Left ventricle myocardium superior (tissue), 1 donor: ENCODE measurements around the gene MVP. TPM values are rescaled to one million over a fixed set of nuclear protein-coding genes. Genes with fewer than 3 reads are reported as not detected.

Experiments
- ATAC-seq: fragments of 200-7000 bp; cut with Tn5 transposase; one replicate; pipeline ENCODE4 v1.9.1; 2020; ENCODE audit warnings: mild to moderate bottlenecking, moderate library complexity
- DNase-seq: peaks from one replicate; pipeline ENCODE4 v3.0.0-alpha.2; 2020
- intact Hi-C: fragments of 100-400 bp; cut with micrococcal nuclease; formaldehyde crosslinking; loops from one replicate; pipeline ENCODE4 v1.11.0; 2022
- total RNA-seq: library from RNA; stranded (reverse); fragmentation: NEBNext Ultra II Directional; extraction: Animal tissue kit (Norgen Biotek cat#: 25700); gene quantifications from one replicate; pipeline ENCODE4 v1.2.1, GENCODE V29; 2021
- donor health status: DM: no; HTN: yes; CAD: no; lungs with severe emphysema.

The MVP gene
- total RNA-seq, 1 donor from 2014 or later, result 47.0 TPM

DNA sequence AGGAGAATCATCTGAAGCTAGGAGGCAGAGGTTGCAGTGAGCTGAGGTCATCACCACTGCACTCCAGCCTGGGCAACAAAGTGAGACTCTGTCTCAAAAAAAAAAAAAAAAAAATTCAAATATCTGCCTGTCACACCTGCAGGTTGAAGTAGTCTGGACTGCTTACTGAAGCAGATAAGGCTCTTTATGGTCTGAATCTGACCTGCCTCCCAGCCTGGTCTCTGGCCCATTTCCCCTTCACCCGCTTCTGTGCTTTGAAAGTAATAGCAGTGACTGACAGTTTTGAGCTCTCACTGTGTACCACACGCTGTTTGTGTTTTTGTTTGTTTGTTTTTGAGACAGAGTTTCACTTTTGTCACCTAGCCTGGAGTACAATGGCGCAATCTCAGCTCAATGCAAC lies 73.3 kb downstream of the MVP start:
- no peak for ATAC-seq
- intact Hi-C loops, result no loop called here
- DNase-seq, result no peak

DNA sequence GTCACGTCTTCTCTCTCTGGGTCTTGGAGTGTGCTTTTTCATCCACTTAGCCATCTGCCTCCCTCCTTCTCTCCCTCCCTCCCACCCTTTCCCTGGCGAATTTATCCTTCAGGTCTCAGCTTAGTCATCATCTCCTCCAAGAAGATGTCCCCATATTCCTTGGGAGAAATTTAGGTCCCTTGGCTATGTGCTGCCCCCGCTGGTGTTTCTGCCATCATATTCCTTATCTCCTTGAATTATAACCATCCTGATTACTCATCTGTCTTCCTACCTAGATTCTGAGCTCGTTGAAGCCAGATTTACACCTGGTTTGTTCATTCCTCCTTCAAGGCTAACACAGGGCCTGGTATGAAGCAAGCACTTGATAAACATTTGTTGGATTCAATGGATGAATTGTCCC lies 74.1 kb downstream of the MVP start:
- intact Hi-C loops, result no loop called here

GRCh38 chr16:29896841-29897240 lies 76.6 kb downstream of the MVP start:
- intact Hi-C loops, result no loop called here

More for the DNA sequence above, 74.1 kb downstream of the MVP start:
- no peak for ATAC-seq
- no peak for DNase-seq

GRCh38 chr16:29897333-29897732 lies 77.1 kb downstream of the MVP start:
- ATAC-seq, result no peak
- intact Hi-C loops, result no loop called here
- DNase-seq, result no peak

More at GRCh38 chr16:29896841-29897240, 76.6 kb downstream of the MVP start:
- ATAC-seq (no peak), DNase-seq (no peak)

Other genes with a start within 250 kb of the MVP start
- gene SPN, start 157.2 kb upstream of the MVP start, total RNA-seq, result 0.87 TPM
- 26.0 TPM for gene QPRT, start 141.3 kb upstream of the MVP start, total RNA-seq
- 0.74 TPM for gene C16orf54, start 74.5 kb upstream of the MVP start, total RNA-seq
- not detected for gene ZG16, start 42.2 kb upstream of the MVP start, total RNA-seq
- gene KIF22, start 29.7 kb upstream of the MVP start, total RNA-seq, result 55.2 TPM
- 101 TPM for gene MAZ, start 13.9 kb upstream of the MVP start, total RNA-seq
- gene PRRT2, start 8.3 kb upstream of the MVP start, total RNA-seq, result 3.1 TPM
- 16.2 TPM for gene PAGR1, start 4.3 kb upstream of the MVP start, total RNA-seq
- 65.8 TPM for gene CDIPT, start 42.8 kb downstream of the MVP start, total RNA-seq
- 0.22 TPM for gene SEZ6L2, start 79.1 kb downstream of the MVP start, total RNA-seq
- gene ASPHD1, start 80.0 kb downstream of the MVP start, total RNA-seq, result 0.37 TPM
- 5.5 TPM for gene KCTD13, start 105.8 kb downstream of the MVP start, total RNA-seq
- 66.2 TPM for gene TMEM219, start 141.6 kb downstream of the MVP start, total RNA-seq
- gene TAOK2, start 153.4 kb downstream of the MVP start, total RNA-seq, result 34.9 TPM
- gene HIRIP3, start 175.2 kb downstream of the MVP start, total RNA-seq, result 19.4 TPM
- gene INO80E, start 175.8 kb downstream of the MVP start, total RNA-seq, result 31.3 TPM
- 0.82 TPM for gene DOC2A, start 190.6 kb downstream of the MVP start, total RNA-seq
- gene C16orf92, start 202.7 kb downstream of the MVP start, total RNA-seq, result not detected
- gene TLCD3B, start 210.8 kb downstream of the MVP start, total RNA-seq, result not detected
- 4,258 TPM for gene ALDOA, start 245.3 kb downstream of the MVP start, total RNA-seq